GM23248 (cell line): Measurements from ENCODE around the gene AGFG2.

Source experiments
- EZH2 ChIP-seq: fragments of 200-600 bp; sonication (generic); IDR thresholded peaks from 2 replicates; pipeline ENCODE4 v1.6.1; 2018; ENCODE audit warnings: antibody characterized with exemption, mild to moderate bottlenecking; ENCODE audit not compliant: insufficient read depth, poor library complexity, severe bottlenecking
- EZH2phosphoT487 ChIP-seq: fragments of 200-600 bp; sonication (generic); IDR thresholded peaks from 2 replicates; pipeline ENCODE4 v1.6.1; 2018; ENCODE audit warnings: antibody characterized with exemption, moderate library complexity, mild to moderate bottlenecking, low read depth; ENCODE audit not compliant: insufficient read depth

- TF ChIP-seq EZH2phosphoT487, result no peak
- TF ChIP-seq EZH2, result no peak
Observed at GRCh38 chr7:100504887-100505611, 34.0 kb upstream of the AGFG2 start.
